Keratinocyte (primary cell): Measurements from ENCODE around the gene MRPS22. TPM values are rescaled to one million over a fixed set of nuclear protein-coding genes. Genes with fewer than 3 reads are reported as not detected.

ENCODE experiments used
- DNase-seq: peaks from one replicate; pipeline ENCODE4 v3.0.0-alpha.2; 2011; ENCODE audit warnings: low read depth, missing footprints, low spot score
- FAIRE-seq: peaks from 2 replicates; lab custom pipeline; 2011; peaks lifted over from hg19 to GRCh38; lab: Jason Lieb, UNC
- H2AFZ ChIP-seq: 2 replicates; pipeline ENCODE4 v1.6.0; 2012; ENCODE audit warnings: low read length, control low read depth, inconsistent platforms; ENCODE audit not compliant: control insufficient read depth
- H3K27ac ChIP-seq: 2 replicates; pipeline ENCODE4 v1.5.1; 2011; ENCODE audit warnings: low read length; ENCODE audit not compliant: control insufficient read depth, insufficient read depth
- H3K27me3 ChIP-seq: 3 replicates; pipeline ENCODE4 v1.6.0; 2011; ENCODE audit warnings: low read length; ENCODE audit not compliant: control insufficient read depth, insufficient read depth; ENCODE audit errors: extremely low read depth
- H3K36me3 ChIP-seq, 2 experiments: 2 replicates in 1 of 2; 3 replicates in 1 of 2; pipeline ENCODE4 v1.5.1; 2011; ENCODE audit warnings: low read length in 2 of 2, mild to moderate bottlenecking in 1 of 2; ENCODE audit not compliant: control insufficient read depth in 2 of 2, insufficient read depth in 2 of 2; ENCODE audit errors: extremely low read depth in 1 of 2
- H3K4me1 ChIP-seq: 3 replicates; pipeline ENCODE4 v1.5.1; 2011; ENCODE audit warnings: low read length; ENCODE audit not compliant: control insufficient read depth, insufficient read depth; ENCODE audit errors: extremely low read depth
- H3K4me2 ChIP-seq: 3 replicates; pipeline ENCODE4 v1.6.0; 2011; ENCODE audit warnings: low read depth, low read length; ENCODE audit not compliant: control insufficient read depth, insufficient read depth; ENCODE audit errors: extremely low read depth
- H3K4me3 ChIP-seq, 3 experiments: fragments of 200-600 bp in 1 of 3; sonication (generic) in 1 of 3; 2 replicates in 2 of 3; 3 replicates in 1 of 3; pipeline ENCODE4 v1.5.1; 2011 to 2016; ENCODE audit warnings: low read length in 3 of 3, mild to moderate bottlenecking in 3 of 3, control low read depth in 2 of 3, inconsistent platforms in 1 of 3, low read depth in 1 of 3, mixed read lengths in 1 of 3, mixed run types in 1 of 3, moderate library complexity in 1 of 3; ENCODE audit not compliant: control insufficient read depth in 2 of 3, insufficient read depth in 2 of 3; ENCODE audit errors: extremely low read depth in 1 of 3
- H3K79me2 ChIP-seq: 2 replicates; pipeline ENCODE4 v1.6.0; 2012; ENCODE audit warnings: low read length; ENCODE audit not compliant: control insufficient read depth, insufficient read depth
- H3K9ac ChIP-seq: 3 replicates; pipeline ENCODE4 v1.6.0; 2011; ENCODE audit warnings: low read length; ENCODE audit not compliant: control insufficient read depth, insufficient read depth; ENCODE audit errors: extremely low read depth
- H3K9me1 ChIP-seq: 3 replicates; pipeline ENCODE4 v1.6.0; 2011; ENCODE audit warnings: low read length; ENCODE audit not compliant: control insufficient read depth, insufficient read depth; ENCODE audit errors: extremely low read depth
- H3K9me3 ChIP-seq: 2 replicates; pipeline ENCODE4 v1.5.1; 2012; ENCODE audit warnings: low read depth, low read length; ENCODE audit not compliant: control insufficient read depth
- H4K20me1 ChIP-seq: 3 replicates; pipeline ENCODE4 v1.6.0; 2011; ENCODE audit warnings: low read length; ENCODE audit not compliant: control insufficient read depth, insufficient read depth; ENCODE audit errors: extremely low read depth
- EZH2 ChIP-seq: IDR thresholded peaks from one replicate; pipeline ENCODE4 v1.6.1; 2012; ENCODE audit warnings: inconsistent platforms, mild to moderate bottlenecking, low read length, moderate library complexity
- dilution Hi-C: fragments of 300-500 bp; cut with MboI; formaldehyde crosslinking; loops from one replicate; pipeline ENCODE4 v1.7.0; 2020; ENCODE audit warnings: low sequenced_read_pairs; ENCODE audit not compliant: extremely low pct_ligation_motif_present
- polyA plus RNA-seq, 5 experiments: library from polyadenylated mRNA; depleted of rRNA in 3 of 5; stranded (reverse) in 3 of 5; stranded (forward) in 1 of 5; unstranded in 1 of 5; fragments of >200 nt; gene quantifications; 1 replicate in 1 of 5; 2 replicates in 3 of 5; 3 replicates in 1 of 5; pipeline versions ENCODE4 v1.2.1 to v1.2.3, GENCODE V29; 2011 to 2012; ENCODE audit warnings: missing spikeins in 2 of 5, low read depth in 1 of 5, low replicate concordance in 1 of 5
- TF ChIP-seq, protein P1 (sequence below), 3 experiments: IDR thresholded peaks in 1 of 3; conservative IDR thresholded peaks in 1 of 3; optimal IDR thresholded peaks in 1 of 3; 2 replicates in 2 of 3; 3 replicates in 1 of 3; pipeline versions ENCODE3 to v1.5.1; 2011; ENCODE audit warnings: low read length in 3 of 3, mild to moderate bottlenecking in 3 of 3, moderate library complexity in 2 of 3, control low read depth in 1 of 3, inconsistent platforms in 1 of 3; ENCODE audit not compliant: insufficient read depth in 2 of 3; ENCODE audit errors: extremely low read depth in 1 of 3

The MRPS22 gene
- polyA plus RNA-seq, 1 donor (not counting 4 experiments of a cell fraction or from before 2014, with no cell fraction given), result 91.9 TPM

DNA sequence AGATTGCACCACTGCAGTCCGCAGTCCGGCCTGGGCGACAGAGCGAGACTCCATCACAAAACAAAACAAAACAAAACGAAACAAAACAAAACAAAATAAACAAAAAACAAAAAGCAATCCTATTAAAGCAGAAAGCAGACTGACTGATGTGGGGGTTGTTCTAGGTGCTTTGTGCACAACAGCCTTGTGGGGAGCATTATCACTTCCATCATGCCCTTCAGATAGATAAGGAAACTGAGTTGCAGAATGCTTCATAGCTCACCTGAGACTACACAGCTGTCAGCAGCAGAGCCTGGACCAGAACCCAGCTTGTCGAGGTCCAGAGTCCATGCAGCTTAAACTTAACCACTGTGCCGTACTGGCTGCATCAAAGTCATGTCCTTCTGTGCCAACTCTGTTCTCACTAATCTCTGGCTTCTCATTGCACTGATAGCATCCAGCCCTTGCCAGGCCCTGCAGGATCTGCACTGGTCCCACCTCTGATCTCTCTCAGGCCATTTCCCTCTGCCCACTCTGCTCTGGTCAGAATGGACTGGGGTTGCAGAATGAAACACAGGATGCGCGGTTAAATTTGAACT, 47.6 kb upstream of the MRPS22 start:
- dilution Hi-C loops, result no loop called here
- Histone ChIP-seq H3K9me1 (no peaks in the 10 kb centered on the region), H3K27me3 (no peaks in the 10 kb centered on the region), H3K36me3 (no peaks in the 10 kb centered on the region), H2AFZ (no peak overlapping the region), H3K4me3 (no peak overlapping the region), H3K79me2 (no peaks in the 10 kb centered on the region), H3K9ac (no peak overlapping the region), H3K27ac (no peak overlapping the region), H3K4me1 (peaks cover 4% of the 10 kb centered on the region), H3K9me3 (no peaks in the 10 kb centered on the region), H3K4me2 (no peak overlapping the region), H4K20me1 (no peaks in the 10 kb centered on the region)
- TF ChIP-seq, protein P1, sequence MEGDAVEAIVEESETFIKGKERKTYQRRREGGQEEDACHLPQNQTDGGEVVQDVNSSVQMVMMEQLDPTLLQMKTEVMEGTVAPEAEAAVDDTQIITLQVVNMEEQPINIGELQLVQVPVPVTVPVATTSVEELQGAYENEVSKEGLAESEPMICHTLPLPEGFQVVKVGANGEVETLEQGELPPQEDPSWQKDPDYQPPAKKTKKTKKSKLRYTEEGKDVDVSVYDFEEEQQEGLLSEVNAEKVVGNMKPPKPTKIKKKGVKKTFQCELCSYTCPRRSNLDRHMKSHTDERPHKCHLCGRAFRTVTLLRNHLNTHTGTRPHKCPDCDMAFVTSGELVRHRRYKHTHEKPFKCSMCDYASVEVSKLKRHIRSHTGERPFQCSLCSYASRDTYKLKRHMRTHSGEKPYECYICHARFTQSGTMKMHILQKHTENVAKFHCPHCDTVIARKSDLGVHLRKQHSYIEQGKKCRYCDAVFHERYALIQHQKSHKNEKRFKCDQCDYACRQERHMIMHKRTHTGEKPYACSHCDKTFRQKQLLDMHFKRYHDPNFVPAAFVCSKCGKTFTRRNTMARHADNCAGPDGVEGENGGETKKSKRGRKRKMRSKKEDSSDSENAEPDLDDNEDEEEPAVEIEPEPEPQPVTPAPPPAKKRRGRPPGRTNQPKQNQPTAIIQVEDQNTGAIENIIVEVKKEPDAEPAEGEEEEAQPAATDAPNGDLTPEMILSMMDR (optimal IDR thresholded peaks at IDR 0.05 in 1 of 3, IDR thresholded peaks at IDR 0.05 in 1 of 3, conservative IDR thresholded peaks at IDR 0.05 in 1 of 3; ENCODE audit: extremely low read depth in 1 of 3, insufficient read depth in 2 of 3, low read length in 3 of 3), result no peak
- TF ChIP-seq EZH2, result no peak
- no peak for FAIRE-seq
- DNase-seq, result no peak

DNA sequence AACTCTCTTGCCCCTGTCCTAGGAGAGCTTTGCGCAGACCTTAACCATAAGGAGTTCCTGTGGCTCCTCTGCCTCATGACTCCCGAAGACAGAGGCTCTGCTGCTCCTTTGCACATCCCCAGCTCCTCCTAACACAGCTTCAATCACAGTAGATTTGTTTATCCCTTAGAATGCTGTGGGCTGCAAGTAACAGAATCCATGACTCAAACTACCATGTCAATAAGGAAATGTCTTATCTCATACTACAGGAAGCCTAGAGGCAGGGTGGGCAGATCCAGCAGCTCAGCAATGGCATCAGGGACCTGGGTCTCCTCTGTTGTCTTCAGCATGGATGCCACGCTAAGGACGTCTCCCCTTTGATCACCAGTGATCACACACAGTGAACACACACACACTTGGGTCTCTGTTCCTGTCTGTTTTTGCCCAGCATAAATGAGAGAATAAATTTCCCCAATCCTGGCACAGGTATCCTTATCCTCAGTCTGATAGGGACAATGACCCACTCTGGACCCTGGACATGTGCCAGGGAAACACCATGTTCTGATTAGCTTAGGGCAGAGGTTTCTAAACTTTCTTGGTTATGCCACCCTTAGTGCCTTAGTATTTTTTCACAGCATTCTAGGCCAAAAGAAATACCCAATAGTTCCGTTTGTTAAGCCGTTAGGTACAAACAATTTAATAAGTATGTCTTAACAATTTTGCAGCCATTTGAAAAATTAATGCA, 46.1 kb upstream of the MRPS22 start:
- dilution Hi-C loops, result no loop called here
- Histone ChIP-seq H4K20me1 (no peaks in the 10 kb centered on the region), H3K9ac (no peak overlapping the region), H3K27me3 (no peaks in the 10 kb centered on the region), H3K36me3 (no peaks in the 10 kb centered on the region), H3K4me3 (no peak overlapping the region), H3K4me2 (no peak overlapping the region), H2AFZ (no peak overlapping the region), H3K27ac (no peak overlapping the region), H3K9me3 (no peaks in the 10 kb centered on the region), H3K79me2 (no peaks in the 10 kb centered on the region), H3K4me1 (peaks cover 17% of the 10 kb centered on the region), H3K9me1 (no peaks in the 10 kb centered on the region)
- DNase-seq (no peak), FAIRE-seq (no peak)
- TF ChIP-seq, protein P1 (optimal IDR thresholded peaks at IDR 0.05 in 1 of 3, IDR thresholded peaks at IDR 0.05 in 1 of 3, conservative IDR thresholded peaks at IDR 0.05 in 1 of 3; ENCODE audit: extremely low read depth in 1 of 3, insufficient read depth in 2 of 3, low read length in 3 of 3), result no peak
- no peak for TF ChIP-seq EZH2
